NCI-H1092 treated with DMSO at 0.1 percent for 48 hours (cell line): ENCODE results near the gene ILDR1.
"Not testable (repeated sequence)": the region's sequence is repeated elsewhere in the genome, so short reads cannot be mapped to it uniquely, and the experiment has no call there.

Source experiments
- DNase-seq: peaks from one replicate; lab custom pipeline; 2025; lab: John Stamatoyannopoulos, UW

Gene ILDR1

GRCh38 chr3:121943431-121943830, 78.6 kb downstream of the ILDR1 start:
- no peak for DNase-seq

- DNase-seq: no peak
These were observed 79.8 kb downstream of the ILDR1 start for GRCh38 chr3:121942116-121942786.

GRCh38 chr3:121941592-121941991, 80.5 kb downstream of the ILDR1 start:
- no peak for DNase-seq

- not testable (repeated sequence) for DNase-seq
These were observed 83.7 kb downstream of the ILDR1 start for GRCh38 chr3:121938141-121938855.
